ENCODE measurements around the gene SUGP1.

- TF ChIP-seq CTCF (IDR thresholded peaks at IDR 0.05) (no peak), POLR2A (IDR thresholded peaks at IDR 0.05) (no peak)
These were observed 94.1 kb downstream of the SUGP1 start for GRCh38 chr19:19226204-19226603.
